ENCODE measurements around the gene PACRGL.
A peak's percentile ranks its signal among the peaks of the same experiment; 100 is the strongest.

Gene PACRGL

GRCh38 chr4:20700007-20700761 is at the start of gene PACRGL:
Gene PACRGL (plus strand): TSS chr4:20700458. CDS start chr4:20704482, 4,024 bp downstream.
- DNase-seq, result peak; percentile 80 to 89

GRCh38 chr4:20652226-20652885 is 47.9 kb upstream of the PACRGL start:
- no peak for DNase-seq

GRCh38 chr4:20658456-20658855 is 41.8 kb upstream of the PACRGL start:
- DNase-seq, result no peak

- no peak for DNase-seq
Observed at GRCh38 chr4:20662851-20663250, 37.4 kb upstream of the PACRGL start.

- no peak for DNase-seq
Observed at GRCh38 chr4:20666012-20666860, 34.0 kb upstream of the PACRGL start.

- no peak for DNase-seq
Observed at GRCh38 chr4:20672262-20672661, 28.0 kb upstream of the PACRGL start.

- no peak for DNase-seq
Observed at GRCh38 chr4:20675786-20676185, 24.5 kb upstream of the PACRGL start.

GRCh38 chr4:20676501-20677197 is 23.6 kb upstream of the PACRGL start:
- DNase-seq, result no peak

- no peak for DNase-seq
Observed at GRCh38 chr4:20678400-20678799, 21.9 kb upstream of the PACRGL start.

- DNase-seq, result no peak
Observed at GRCh38 chr4:20679951-20680350, 20.3 kb upstream of the PACRGL start.

- no peak for DNase-seq
Observed at GRCh38 chr4:20680736-20681135, 19.5 kb upstream of the PACRGL start.

GRCh38 chr4:20681271-20681670 is 19.0 kb upstream of the PACRGL start:
- DNase-seq, result no peak

- DNase-seq, result no peak
Observed at GRCh38 chr4:20682853-20683252, 17.4 kb upstream of the PACRGL start.

GRCh38 chr4:20683766-20684165 is 16.5 kb upstream of the PACRGL start:
- DNase-seq, result no peak

GRCh38 chr4:20684852-20685763 is 15.2 kb upstream of the PACRGL start:
- no peak for DNase-seq

GRCh38 chr4:20687864-20688263 is 12.4 kb upstream of the PACRGL start:
- DNase-seq, result no peak

- DNase-seq, result no peak
Observed at GRCh38 chr4:20696815-20697214, 3.4 kb upstream of the PACRGL start.

GRCh38 chr4:20698382-20698781 is 1.9 kb upstream of the PACRGL start:
- DNase-seq, result no peak

- DNase-seq, result no peak
Observed at GRCh38 chr4:20698820-20699219, 1.4 kb upstream of the PACRGL start.

GRCh38 chr4:20711335-20711734 is 11.1 kb downstream of the PACRGL start:
- DNase-seq, result no peak

GRCh38 chr4:20723019-20723418 is 22.8 kb downstream of the PACRGL start:
- DNase-seq, result no peak

GRCh38 chr4:20723463-20723862 is 23.2 kb downstream of the PACRGL start:
- no peak for DNase-seq

All from SHP77 (cell line).